HG02588 (cell line): ENCODE results near the gene CTNND2.
"Not testable (repeated sequence)": the region's sequence is repeated elsewhere in the genome, so short reads cannot be mapped to it uniquely, and the experiment has no call there.

ENCODE experiments used
- ATAC-seq: cut with Tn5 transposase; IDR thresholded peaks from one replicate; pipeline ENCODE4 v1.9.1; 2021; ENCODE audit warnings: mild to moderate bottlenecking, moderate library complexity; ENCODE audit not compliant: unreplicated experiment

Gene CTNND2

DNA sequence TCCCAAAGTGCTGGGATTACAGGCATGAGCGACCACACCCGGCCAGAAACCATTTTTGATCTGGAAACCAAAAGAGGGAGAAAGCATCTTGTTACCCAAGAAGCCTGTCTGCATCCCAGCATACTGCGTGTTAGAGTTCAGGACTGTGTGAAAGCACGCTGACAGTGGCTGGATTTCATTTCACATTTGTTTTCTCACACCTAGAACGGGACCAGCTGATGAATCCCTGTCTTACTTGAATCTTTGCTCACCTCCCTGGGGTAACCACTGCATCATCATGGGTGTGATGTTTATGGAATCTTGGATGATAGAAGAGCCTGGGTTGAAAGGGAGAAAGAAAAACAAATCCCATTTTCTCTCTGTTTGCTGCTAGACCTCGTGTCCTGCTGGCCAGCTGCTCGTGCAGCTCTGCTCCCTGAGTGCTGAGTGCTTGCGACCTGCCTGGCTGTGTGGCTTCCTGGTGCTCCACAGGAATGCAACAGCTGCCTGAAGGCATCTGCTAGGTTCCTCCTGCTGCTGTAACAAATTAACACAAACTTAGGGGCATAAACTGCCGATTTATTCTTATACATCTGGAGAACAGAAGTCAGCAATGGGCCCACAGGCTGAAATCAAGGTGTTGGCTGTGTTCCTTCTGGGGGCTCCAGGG, 764.9 kb downstream of the CTNND2 start:
- no peak for ATAC-seq

DNA sequence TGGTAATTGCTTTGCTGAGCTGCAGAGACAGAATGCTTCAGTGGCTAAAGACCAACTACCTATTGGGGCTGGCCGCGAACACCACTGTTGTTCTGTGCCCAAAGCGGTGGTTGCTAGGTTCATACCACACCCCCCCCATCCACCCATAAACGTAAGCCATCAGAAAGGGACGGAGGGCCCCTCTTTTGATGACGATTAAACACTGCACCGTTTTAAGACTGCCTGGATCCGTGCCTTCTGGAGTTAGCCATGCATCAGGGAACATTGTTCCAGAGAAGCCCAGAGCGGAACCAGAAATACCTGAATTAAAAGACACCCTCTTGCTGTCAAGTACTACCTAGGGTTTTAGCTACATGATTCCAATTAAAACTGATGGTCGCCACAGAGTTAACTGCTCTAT, 774.1 kb downstream of the CTNND2 start:
- no peak for ATAC-seq

DNA sequence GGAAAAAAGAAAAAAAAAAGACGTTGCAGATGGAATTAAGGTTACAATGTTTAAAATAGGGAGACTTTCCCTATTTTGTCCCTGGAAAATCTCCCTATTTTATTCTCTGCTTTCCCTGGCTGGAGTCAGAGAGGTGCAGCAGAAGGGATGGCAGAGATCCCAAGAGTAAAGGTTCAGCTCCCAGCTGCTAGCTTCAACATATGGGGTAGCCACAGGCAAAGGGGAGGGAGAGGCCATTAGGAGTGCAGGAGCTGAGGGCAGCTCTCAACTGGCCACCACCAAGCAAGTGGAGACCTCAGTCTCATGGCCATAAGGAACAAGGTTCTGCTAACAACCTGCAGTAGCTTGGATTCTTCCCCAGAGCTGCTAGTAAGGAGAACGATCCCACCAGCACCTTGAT, 776.2 kb downstream of the CTNND2 start:
- ATAC-seq: no peak

DNA sequence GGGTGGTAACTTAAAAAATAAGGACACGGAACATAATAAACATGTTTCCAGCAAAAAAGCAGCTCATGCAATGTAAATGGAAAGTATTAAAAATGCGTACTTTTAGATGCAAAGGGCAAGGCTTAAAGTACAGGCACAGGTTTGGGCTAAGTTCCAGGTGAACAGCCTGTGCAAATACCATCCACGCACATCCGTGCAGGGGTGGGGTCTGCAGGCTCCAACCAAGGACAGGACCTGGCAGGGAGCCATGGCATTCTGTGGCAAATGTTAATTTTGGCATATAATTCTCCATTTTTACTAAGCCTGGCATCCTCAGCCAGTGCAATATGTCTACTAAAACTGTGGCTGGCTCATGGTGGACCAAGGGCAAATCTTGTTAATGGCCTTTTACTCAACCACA, 777.4 kb downstream of the CTNND2 start:
- no peak for ATAC-seq

DNA sequence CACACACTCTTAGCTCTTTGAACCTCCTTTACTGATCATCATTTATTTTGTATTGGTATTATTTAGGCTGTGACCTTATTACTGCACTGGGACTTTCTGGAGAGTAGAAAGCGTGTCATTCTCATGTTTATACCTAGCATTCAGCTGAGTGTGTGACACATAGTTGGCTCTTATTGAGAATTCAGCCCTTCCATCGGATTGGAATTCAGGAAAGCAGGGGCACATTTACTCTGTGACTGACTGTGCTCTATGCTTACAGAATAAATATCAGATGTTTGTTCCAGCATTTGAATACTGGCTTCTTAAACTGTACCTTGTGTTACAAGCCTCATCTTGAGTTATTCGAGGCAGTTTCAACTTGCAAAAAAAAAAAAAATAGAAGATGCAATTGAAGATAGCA, 782.4 kb downstream of the CTNND2 start:
- ATAC-seq: no peak

DNA sequence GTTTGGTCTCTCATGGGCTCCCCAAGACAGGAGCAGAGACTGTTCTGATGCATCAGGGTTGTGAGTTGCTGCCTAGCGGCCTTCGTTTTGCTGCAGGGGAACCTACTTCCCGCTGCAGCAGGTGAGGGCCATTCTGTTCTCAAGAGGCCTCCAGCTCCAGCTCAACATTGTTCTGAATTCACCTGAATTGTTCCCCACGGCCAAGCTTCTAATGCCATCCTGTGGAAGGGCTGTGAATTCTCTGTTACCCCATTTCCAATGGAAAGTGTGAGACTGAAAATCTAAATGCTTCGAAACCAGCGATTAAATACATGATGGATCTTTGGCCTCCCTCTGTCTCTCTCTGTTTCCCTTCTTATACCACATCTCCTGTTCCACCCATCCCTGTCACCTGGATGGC, 794.1 kb downstream of the CTNND2 start:
- ATAC-seq: no peak

DNA sequence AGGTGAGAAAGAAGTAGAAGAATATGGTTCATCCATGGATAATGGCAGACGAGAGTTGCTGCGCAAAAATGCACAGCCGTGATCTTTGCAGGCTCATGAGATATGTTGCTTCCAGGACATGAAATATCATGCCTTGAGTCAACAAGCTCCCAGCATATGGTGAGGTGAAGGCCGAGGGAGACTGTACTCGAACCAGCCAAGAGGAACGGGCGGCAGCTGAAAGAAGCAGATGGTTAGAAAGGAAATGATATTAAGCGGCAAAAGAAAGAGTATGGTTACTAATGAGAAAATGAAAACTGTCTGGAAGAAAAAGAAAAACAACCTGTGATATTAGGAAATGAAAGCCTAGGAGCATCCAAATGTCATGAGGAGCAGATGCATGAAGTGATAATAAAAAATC, 798.5 kb downstream of the CTNND2 start:
- ATAC-seq: no peak

DNA sequence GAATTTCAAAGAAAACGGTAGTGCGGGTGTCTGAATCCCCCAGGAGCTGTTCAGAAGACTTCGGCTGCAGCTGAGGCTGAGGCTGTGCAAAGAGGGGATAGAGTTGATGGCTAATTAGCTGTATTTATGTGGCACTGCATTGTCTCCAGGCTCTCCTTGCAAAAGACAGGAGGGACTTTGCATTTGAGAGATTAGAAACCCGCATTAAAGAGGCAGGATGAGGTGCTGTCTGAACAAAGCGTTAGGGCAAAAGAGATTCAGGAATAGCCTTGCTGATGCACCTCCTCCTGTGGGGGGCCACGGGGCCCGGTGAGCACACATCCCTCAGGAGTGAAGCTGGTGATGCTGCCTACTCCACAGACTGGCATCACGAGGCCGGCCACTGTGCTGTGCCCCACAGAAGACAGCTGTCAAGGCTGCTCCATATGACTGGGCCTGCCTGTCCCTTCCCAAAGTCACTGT, 799.6 kb downstream of the CTNND2 start:
- no peak for ATAC-seq

DNA sequence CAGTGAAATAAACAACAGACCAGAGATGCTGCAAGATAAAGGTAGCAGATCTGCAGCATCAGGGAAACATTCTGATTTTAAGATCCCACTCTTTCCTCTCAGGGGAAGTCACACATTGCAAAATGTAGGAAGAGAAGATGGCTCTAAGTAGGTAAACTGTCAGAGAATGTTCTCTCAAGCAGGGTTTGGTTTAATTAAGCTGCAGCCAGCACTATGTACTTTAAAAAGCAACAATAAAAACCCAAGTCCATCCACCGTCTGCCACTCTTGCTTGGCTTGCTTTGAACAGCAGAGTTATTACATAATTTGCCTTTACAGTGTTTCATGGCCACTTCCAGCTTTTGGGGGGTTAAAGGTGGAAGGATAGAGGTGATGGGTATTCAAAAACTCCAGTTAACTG, 800.0 kb downstream of the CTNND2 start:
- ATAC-seq: no peak

DNA sequence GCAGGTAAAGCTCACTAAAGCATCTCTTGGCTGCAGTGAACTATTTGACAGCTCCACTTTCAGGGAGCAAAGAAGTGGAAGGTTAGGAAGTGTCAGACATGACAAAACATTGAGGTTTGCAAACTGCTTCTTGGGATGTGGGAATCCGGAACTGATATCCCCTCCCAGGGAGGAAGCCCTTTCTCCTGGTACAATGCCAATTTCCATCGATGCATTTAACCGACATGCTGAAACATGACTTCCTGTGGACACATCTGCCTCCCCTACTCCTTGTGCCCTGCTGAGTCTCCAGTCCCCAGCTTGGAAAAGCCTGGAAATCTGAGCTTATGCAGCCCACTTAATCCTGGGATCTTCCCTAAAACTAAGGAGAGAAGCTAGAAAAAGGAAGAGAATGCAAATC, 820.1 kb downstream of the CTNND2 start:
- ATAC-seq: no peak

DNA sequence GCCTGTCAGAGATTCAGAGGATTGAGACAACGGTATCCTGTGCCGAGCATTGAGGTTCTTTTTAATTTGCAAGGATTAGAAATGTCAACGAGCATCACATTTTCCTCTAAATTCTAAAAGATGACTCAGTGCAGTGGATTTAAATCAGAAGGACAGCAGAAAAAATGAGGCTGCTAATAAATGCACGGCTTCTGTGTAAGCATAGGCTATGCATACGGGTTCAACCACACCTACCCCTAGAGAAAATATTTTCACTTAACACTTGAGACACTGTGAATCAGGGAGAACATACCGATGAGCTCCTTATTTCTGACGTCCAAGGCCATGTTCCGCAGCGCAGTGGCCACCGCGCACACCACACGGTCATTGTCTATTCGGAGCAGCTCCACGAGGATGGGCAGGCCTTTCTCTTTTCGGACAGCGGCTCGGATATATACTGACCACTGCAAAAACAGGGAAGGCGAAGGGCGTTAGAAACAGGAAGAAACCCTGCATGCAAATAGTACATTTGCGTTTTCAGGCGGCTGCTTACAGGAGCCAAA, 821.8 kb downstream of the CTNND2 start:
- no peak for ATAC-seq

DNA sequence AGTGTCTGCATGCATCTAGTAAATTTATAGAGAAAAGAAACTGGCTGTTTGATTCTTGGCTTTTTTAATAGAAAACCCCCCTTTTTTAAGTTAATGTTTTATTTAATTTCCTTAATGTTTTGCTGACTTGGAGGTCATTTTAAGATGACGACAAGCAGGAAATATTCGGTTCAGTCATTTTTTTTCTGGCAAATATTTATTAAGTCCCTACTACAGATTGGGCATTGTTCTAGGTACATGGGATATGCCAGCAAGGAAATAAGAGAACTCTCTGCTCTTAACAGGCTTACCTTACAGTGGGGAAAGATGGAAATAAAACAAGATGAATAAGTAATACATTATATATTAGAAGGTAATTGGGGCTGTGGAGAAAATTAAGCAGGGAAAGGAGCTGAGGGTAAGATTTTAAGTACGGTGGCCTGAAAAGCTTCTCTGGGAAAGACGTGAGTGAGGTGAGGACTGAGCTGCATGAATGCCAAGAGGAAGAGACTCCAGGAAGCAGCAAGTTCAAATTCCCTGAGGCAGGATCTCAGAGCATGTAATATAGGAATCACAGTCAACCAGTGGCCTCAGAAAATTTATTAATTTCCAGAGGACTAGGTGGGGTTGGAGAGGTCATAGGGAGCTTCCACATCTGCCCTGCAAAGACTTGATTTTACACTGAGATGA, 827.2 kb downstream of the CTNND2 start:
- no peak for ATAC-seq

DNA sequence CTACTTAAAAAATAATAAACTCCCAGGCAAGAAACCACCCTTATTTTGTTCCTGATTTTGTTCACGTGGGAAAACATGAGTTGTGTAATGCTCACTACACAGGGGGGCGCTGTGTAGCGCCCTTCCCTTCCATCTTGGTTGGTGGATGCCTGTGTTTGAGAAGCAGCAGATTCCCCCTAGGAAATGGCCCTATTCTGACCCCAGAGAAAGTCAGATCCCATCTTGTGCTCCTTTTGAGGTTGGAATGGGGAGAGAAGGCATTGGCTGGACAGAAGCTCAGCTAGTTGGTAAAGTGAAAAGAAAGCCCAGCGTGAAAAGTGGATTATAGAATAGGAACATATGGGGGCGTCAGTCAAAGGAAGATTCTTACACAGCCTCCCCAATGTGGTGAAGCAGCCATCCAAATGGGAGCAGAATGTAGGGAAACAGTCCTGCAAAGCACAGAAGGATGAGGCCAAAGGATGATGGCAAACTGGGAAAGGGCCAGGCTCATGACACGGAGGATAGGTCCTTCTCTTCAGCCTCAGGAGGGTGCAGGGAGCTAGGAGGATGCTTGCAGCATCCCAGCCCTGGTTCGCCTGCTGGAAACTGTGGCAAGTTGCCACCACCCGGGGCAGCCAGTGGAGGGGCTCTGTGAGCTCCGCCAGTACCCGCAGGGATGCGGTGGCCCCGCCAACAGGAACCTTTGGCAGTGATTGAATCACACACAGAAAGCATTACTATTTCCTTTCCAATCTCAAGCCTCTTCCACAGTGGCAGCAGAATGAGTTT, 829.0 kb downstream of the CTNND2 start:
- ATAC-seq: no peak

DNA sequence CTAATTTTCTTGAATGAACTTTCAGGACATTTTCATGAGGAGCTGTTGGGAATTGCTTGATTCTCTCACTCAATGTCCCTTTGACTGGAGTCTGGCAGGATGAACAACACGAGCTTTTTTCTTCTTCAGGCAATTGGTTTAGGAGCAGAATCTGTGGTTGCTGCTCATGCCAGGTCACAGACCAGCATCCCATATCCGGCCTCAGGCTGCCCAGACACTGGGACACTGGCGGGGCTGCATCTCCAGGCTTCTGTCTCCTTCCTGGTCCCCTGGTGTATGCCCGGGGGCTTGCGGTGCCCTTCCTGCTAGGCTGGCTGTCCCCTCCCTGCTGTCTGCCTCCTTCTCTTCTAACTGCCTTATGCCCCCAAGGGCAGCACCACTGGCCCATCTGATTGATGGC, 831.7 kb downstream of the CTNND2 start:
- no peak for ATAC-seq

DNA sequence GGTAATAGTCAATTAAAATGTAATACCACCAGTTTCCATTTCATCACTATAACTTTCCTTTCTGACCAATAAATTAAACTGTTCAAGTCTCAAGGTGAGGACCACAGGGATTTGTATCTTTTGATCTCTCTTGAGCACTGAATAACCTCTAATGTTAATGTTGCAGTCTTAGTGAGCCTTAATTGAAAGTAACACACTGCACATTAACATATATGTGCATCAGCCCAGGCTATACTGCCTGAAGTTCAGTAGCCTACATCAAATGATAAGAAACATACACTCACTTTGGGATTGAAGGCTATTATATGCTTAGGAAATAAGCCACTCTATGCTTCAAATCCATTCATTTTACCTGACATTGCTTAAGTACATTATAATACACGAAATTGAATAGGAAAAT, 832.2 kb downstream of the CTNND2 start:
- ATAC-seq: no peak

DNA sequence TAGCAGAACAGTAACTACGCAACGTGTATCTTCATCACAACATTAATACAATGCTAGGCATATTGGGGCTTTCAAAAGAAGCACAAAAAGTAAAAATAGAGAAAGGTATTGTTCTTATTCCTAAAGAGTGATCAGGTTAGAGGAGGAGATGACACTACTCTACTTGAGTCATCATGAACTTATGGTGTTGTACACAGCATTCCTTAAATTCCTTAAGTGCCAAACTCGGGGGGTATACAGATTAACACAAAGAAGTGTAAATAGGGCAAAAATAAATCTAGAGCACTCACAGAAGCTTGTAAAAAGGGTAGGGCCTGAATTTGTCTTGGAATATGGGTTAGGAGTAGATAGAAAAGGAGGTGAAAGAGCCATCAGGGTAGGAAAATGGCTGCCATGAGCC, 835.2 kb downstream of the CTNND2 start:
- no peak for ATAC-seq

DNA sequence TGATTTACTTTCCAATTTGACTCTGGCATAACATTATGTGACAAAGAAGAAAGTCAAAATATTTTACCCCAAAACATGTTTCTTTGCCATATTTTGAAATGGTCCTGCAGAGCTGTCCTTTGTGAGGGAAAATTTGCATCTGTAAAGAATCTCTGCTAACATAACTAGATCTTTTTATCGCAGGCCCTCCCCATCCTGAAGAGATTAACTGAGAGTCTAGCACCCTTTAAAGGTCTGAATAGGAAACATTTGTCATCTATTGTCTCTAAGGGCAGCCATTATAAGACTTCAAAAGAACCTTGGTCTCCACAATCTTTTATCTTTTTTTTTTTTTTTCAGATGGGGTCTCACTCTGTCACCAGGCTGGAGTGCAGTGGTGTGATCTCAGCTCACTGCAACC, 838.5 kb downstream of the CTNND2 start:
- ATAC-seq: not testable (repeated sequence)

DNA sequence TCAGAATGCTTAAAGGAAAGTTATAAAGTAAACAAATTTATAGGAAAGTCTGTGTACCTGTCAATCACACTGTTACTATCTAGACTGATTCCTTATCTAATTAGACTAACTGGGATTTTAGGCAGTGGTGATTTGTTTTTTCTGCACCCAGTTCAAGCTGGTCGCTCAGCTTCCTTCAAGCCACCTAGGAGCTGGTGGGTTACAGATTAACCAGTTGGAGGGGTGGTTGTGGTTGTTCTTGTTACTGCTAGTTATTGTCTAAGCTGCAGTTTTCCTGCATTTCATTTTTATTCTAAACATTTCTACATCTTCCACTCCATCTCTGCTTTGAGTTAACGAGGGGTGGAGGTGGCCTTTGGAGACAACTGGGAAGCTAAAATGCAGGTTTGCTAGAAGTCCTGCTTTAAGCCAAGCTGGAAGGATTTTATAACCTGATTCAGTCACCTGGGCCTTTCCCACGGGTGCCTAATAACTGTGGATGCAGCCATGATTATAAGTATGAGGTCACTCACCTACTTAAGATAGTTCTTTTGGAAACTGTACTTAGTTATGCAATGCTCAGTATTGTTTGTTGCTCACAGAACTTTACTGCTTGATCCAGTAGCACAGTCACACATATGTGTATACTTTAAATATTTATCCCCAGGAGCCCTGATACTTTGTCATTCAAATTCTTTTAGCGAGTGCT, 839.3 kb downstream of the CTNND2 start:
- no peak for ATAC-seq

DNA sequence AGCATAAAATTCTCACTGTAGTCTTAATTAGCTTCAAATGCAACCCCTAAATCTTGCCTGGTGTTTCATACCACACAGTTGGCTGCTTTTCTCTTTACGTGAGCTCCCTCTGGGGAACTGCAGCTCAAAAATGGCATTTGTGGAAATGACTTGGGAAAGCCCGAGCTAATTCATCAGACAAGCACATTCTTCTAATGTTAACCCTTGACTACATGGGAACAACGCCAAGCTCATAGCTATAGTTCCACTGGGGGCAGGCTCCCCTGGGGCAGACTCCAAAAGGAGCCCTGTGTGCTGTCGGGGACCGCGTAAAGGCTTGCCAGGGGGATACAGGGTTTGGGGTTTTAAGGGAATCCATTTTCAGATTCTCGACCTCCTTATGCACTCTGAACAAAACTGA, 841.8 kb downstream of the CTNND2 start:
- no peak for ATAC-seq

DNA sequence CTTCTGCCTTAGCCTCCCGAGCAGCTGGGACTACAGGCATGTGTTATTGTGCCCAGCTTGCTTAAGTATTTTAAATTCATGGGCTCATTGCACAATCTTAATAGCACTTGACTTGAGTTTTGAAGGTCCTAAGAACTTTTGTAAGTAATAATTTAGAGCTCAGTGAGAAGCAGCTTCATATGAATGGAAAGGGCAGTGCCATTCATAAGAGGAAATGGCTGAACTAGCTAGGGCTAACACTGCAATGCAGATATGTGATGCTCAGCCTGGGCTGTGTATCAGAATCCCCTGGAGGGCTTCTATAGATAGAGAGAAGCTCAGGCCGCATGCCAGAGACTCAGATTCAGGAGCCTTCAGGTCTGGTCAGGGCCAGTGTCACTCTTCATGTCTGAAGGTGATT, 847.7 kb downstream of the CTNND2 start:
- no peak for ATAC-seq

DNA sequence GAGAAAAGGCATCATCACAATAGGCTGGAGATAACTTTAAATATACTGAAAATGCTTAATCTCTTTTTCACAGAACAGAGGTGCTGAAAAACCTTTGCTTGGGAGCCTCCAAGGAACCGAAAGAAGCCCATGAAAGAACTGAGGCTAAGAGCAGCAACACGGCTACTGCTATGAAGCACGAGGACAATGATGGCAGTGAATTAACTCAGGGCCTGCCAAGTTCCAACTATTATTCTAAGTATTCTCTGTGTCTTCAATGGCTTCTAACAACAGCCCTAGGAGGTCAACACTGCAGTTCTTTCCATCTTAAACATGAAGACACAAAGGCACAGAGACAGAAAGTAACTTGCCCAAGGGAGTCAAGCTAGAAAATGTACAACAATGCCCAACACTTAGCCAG, 850.2 kb downstream of the CTNND2 start:
- no peak for ATAC-seq
